Activated naive CD4-positive, alpha-beta T cell treated with anti-CD3 and anti-CD28 coated beads, Interleukin-2, amount 10 ng/mL, durations not matched to agents 7 days and 5 days (primary cell): Measurements from ENCODE around the gene MAGEB5.
"Not testable (repeated sequence)": the region's sequence is repeated elsewhere in the genome, so short reads cannot be mapped to it uniquely, and the experiment has no call there.

Source experiments
- CTCF ChIA-PET: fragments of 350-600 bp; sonication (Branson Sonifier 250); formaldehyde crosslinking; loops from one replicate; lab custom pipeline; 2021; ENCODE audit warnings: antibody characterized with exemption; lab: Charles Lee
- DNase-seq: peaks from one replicate; pipeline ENCODE4 v3.0.0-alpha.2; 2020
- H3K27ac Mint-ChIP-seq: one replicate; pipeline ENCODE4 v1.8.0; 2021; ENCODE audit warnings: mild to moderate bottlenecking, moderate library complexity, mixed read lengths
- H3K27me3 Mint-ChIP-seq: one replicate; pipeline ENCODE4 v1.8.0; 2021; ENCODE audit warnings: mild to moderate bottlenecking, mixed read lengths
- H3K36me3 Mint-ChIP-seq: one replicate; pipeline ENCODE4 v1.8.0; 2021; ENCODE audit warnings: mixed read lengths
- H3K4me1 Mint-ChIP-seq: one replicate; pipeline ENCODE4 v1.8.0; 2021; ENCODE audit warnings: mixed read lengths
- H3K4me3 Mint-ChIP-seq: one replicate; pipeline ENCODE4 v1.8.0; 2021; ENCODE audit warnings: mild to moderate bottlenecking, moderate library complexity, mixed read lengths
- H3K9me3 Mint-ChIP-seq: one replicate; pipeline ENCODE4 v1.8.0; 2021; ENCODE audit warnings: mixed read lengths

MAGEB5 gene

GRCh38 chrX:26215869-26216268 is at the start of gene MAGEB5:
MAGEB5 (plus strand) TSS chrX:26216169; CDS start chrX:26217302, 1,133 bp downstream.
- no peaks in the 10 kb centered on the region for H3K36me3 Mint-ChIP-seq
- no peak within 1 kb of the TSS for H3K4me3 Mint-ChIP-seq
- DNase-seq = no peak
- CTCF ChIA-PET = no interaction called here
- peaks cover 1% of the 10 kb centered on the region for H3K9me3 Mint-ChIP-seq
- H3K27ac Mint-ChIP-seq = no peak within 1 kb of the TSS
- no peaks in the 10 kb centered on the region for H3K27me3 Mint-ChIP-seq
- no peaks in the 10 kb centered on the region for H3K4me1 Mint-ChIP-seq

- Mint-ChIP-seq H3K36me3 (no peaks in the 10 kb centered on the region), H3K4me3 (no peak within 1 kb of the TSS), H3K9me3 (peaks cover 1% of the 10 kb centered on the region), H3K27me3 (no peaks in the 10 kb centered on the region), H3K27ac (no peak within 1 kb of the TSS), H3K4me1 (no peaks in the 10 kb centered on the region)
- CTCF ChIA-PET = no interaction called here
- no peak for DNase-seq
Measured at GRCh38 chrX:26192204-26192603, 23.8 kb upstream of the MAGEB5 start, which contains the start of gene MAGEB6. MAGEB6 (plus strand) TSS chrX:26192440; CDS start chrX:26193847, 1,407 bp downstream.

GRCh38 chrX:26203561-26203960 is 12.4 kb upstream of the MAGEB5 start:
- no peak overlapping the region for H3K4me3 Mint-ChIP-seq
- CTCF ChIA-PET = no interaction called here
- H3K36me3 Mint-ChIP-seq = no peaks in the 10 kb centered on the region
- peaks cover 7% of the 10 kb centered on the region for H3K9me3 Mint-ChIP-seq
- no peaks in the 10 kb centered on the region for H3K4me1 Mint-ChIP-seq
- no peak for DNase-seq
- H3K27me3 Mint-ChIP-seq = no peaks in the 10 kb centered on the region
- H3K27ac Mint-ChIP-seq = no peak overlapping the region

GRCh38 chrX:26204717-26205116 is 11.3 kb upstream of the MAGEB5 start:
- H3K27ac Mint-ChIP-seq, H3K27me3 Mint-ChIP-seq, H3K9me3 Mint-ChIP-seq, H3K36me3 Mint-ChIP-seq, H3K4me3 Mint-ChIP-seq, H3K4me1 Mint-ChIP-seq, CTCF ChIA-PET, DNase-seq: not testable (repeated sequence)

- CTCF ChIA-PET = no interaction called here
- Mint-ChIP-seq H3K27ac (no peak overlapping the region), H3K4me1 (no peaks in the 10 kb centered on the region), H3K27me3 (no peaks in the 10 kb centered on the region), H3K4me3 (no peak overlapping the region), H3K36me3 (no peaks in the 10 kb centered on the region), H3K9me3 (peaks cover 5% of the 10 kb centered on the region)
- DNase-seq = no peak
Measured at GRCh38 chrX:26208012-26208411, 8.0 kb upstream of the MAGEB5 start.

GRCh38 chrX:26219351-26219750 is 3.4 kb downstream of the MAGEB5 start:
- DNase-seq = no peak
- no peak overlapping the region for H3K4me3 Mint-ChIP-seq
- no peaks in the 10 kb centered on the region for H3K36me3 Mint-ChIP-seq
- H3K27ac Mint-ChIP-seq = no peak overlapping the region
- no peaks in the 10 kb centered on the region for H3K4me1 Mint-ChIP-seq
- peaks cover 1% of the 10 kb centered on the region for H3K9me3 Mint-ChIP-seq
- no peaks in the 10 kb centered on the region for H3K27me3 Mint-ChIP-seq
- CTCF ChIA-PET = no interaction called here

- DNase-seq = no peak
- Mint-ChIP-seq H3K36me3 (no peaks in the 10 kb centered on the region), H3K4me1 (no peaks in the 10 kb centered on the region), H3K4me3 (no peak overlapping the region), H3K27ac (no peak overlapping the region), H3K27me3 (no peaks in the 10 kb centered on the region), H3K9me3 (peaks cover 2% of the 10 kb centered on the region)
- CTCF ChIA-PET = no interaction called here
Measured at GRCh38 chrX:26234177-26234576, 18.2 kb downstream of the MAGEB5 start.

- CTCF ChIA-PET = no interaction called here
- H3K27ac Mint-ChIP-seq = no peak overlapping the region
- H3K4me3 Mint-ChIP-seq = no peak overlapping the region
- H3K9me3 Mint-ChIP-seq = no peaks in the 10 kb centered on the region
- H3K36me3 Mint-ChIP-seq = no peaks in the 10 kb centered on the region
- DNase-seq = no peak
- no peaks in the 10 kb centered on the region for H3K4me1 Mint-ChIP-seq
- no peaks in the 10 kb centered on the region for H3K27me3 Mint-ChIP-seq
Measured at GRCh38 chrX:26253526-26253925, 37.6 kb downstream of the MAGEB5 start.

GRCh38 chrX:26254436-26254835 is 38.5 kb downstream of the MAGEB5 start:
- Mint-ChIP-seq H3K27ac (no peak overlapping the region), H3K36me3 (no peaks in the 10 kb centered on the region), H3K9me3 (no peaks in the 10 kb centered on the region), H3K4me1 (no peaks in the 10 kb centered on the region), H3K4me3 (no peak overlapping the region), H3K27me3 (no peaks in the 10 kb centered on the region)
- DNase-seq = no peak
- CTCF ChIA-PET = no interaction called here

GRCh38 chrX:26262121-26262523 is 46.2 kb downstream of the MAGEB5 start:
- DNase-seq = no peak
- Mint-ChIP-seq H3K27me3 (no peaks in the 10 kb centered on the region), H3K36me3 (no peaks in the 10 kb centered on the region), H3K9me3 (no peaks in the 10 kb centered on the region), H3K4me3 (no peak overlapping the region), H3K27ac (no peak overlapping the region), H3K4me1 (no peaks in the 10 kb centered on the region)
- CTCF ChIA-PET = no interaction called here
